Adrenal gland (tissue), 12 donors: ENCODE results near the gene FRRS1L. TPM values are rescaled to one million over a fixed set of nuclear protein-coding genes. Genes with fewer than 3 reads are reported as not detected.
A peak's percentile ranks its signal among the peaks of the same experiment; 100 is the strongest.

Source experiments
- DNase-seq, 7 donors: peaks; one replicate each; pipeline ENCODE4 v3.0.0-alpha.2; 2019 to 2020
- H3K27ac ChIP-seq, 5 donors: fragments of 200-600 bp; sonication (generic) in 4 of 5; 1 replicate in 3 of 5; 2 replicates in 2 of 5; pipeline versions ENCODE4 v1.5.1 to v1.8.0; 2016 to 2020; ENCODE audit warnings: mild to moderate bottlenecking in 1 of 5
- H3K27me3 ChIP-seq: fragments of 200-600 bp; 2 replicates; pipeline ENCODE4 v1.8.0; 2021
- H3K36me3 ChIP-seq, 2 donors: fragments of 200-600 bp; replicated peaks in 1 of 2; 1 replicate in 1 of 2; 2 replicates in 1 of 2; pipeline versions ENCODE4 v1.5.1 to v1.8.0; 2018 to 2022
- H3K4me1 ChIP-seq, 2 donors: fragments of 200-600 bp; replicated peaks in 1 of 2; 1 replicate in 1 of 2; 2 replicates in 1 of 2; pipeline versions ENCODE4 v1.5.1 to v1.8.0; 2018 to 2021
- H3K4me3 ChIP-seq, 4 donors: fragments of 200-600 bp; sonication (generic) in 3 of 4; one replicate each; pipeline ENCODE4 v1.5.1; 2016 to 2018
- H3K9me3 ChIP-seq, 3 donors: fragments of 200-600 bp; sonication (generic) in 1 of 3; replicated peaks in 1 of 3; 1 replicate in 2 of 3; 2 replicates in 1 of 3; pipeline versions ENCODE4 v1.5.1 to v1.8.0; 2016 to 2021
- CTCF ChIP-seq, 6 experiments: fragments of 450-650 bp in 4 of 6; fragments of 200-600 bp in 2 of 6; sonication (generic) in 1 of 6; IDR thresholded peaks; 1 replicate in 5 of 6; 2 replicates in 1 of 6; pipeline versions ENCODE4 v1.5.1 to v1.8.0; 2016 to 2021; ENCODE audit warnings: antibody characterized with exemption in 6 of 6, mild to moderate bottlenecking in 2 of 6, moderate library complexity in 1 of 6
- POLR2A ChIP-seq, 2 donors: fragments of 450-650 bp; IDR thresholded peaks; one replicate each; pipeline ENCODE4 v1.6.1; 2017; ENCODE audit warnings: antibody characterized with exemption in 2 of 2, mild to moderate bottlenecking in 2 of 2, moderate library complexity in 1 of 2
- WGBS, 4 donors: extraction: QIAGEN DNeasy Blood & Tissue Kit in 2 of 4; methylation state at CpG; one replicate each; pipeline versions ENCODE4 v1.1.5 to v1.1.7; 2013 to 2017; 5-methylcytosine and 5-hydroxymethylcytosine counted together
- intact Hi-C, 2 donors: fragments of 100-400 bp; cut with DNase I; formaldehyde crosslinking; loops; one replicate each; pipeline versions ENCODE4 v1.14.1 to v1.15.0; 2022 to 2023
- polyA plus RNA-seq, 3 donors: library from polyadenylated mRNA; stranded (reverse); fragments of 200-250 nt in 2 of 3; fragments of 350-450 nt in 1 of 3; fragmentation: Illumina TruSeq in 1 of 3; extraction: RNeasy Lipid Tissue Mini Kit (QIAGEN cat#74804) in 1 of 3; gene quantifications; one replicate each; pipeline ENCODE4 v1.2.3, GENCODE V29; 2013 to 2014
- total RNA-seq, 9 donors: library from RNA; depleted of rRNA in 4 of 9; stranded (reverse); fragments of >200 nt in 4 of 9; fragments of 120-200 nt in 1 of 9; fragmentation: NEBNext Ultra II Directional in 1 of 9; extraction: Animal tissue kit (Norgen Biotek cat#: 25700) in 1 of 9; gene quantifications; one replicate each; pipeline versions ENCODE4 v1.1.0 to v1.2.4, GENCODE V29; 2013 to 2023
- donor health status: healthy with polysubstance abuse.
- donor health status: Bipolar disorder and iron deficiency.
- donor health status: DM: yes; HTN: yes; CAD: no.
- donor health status: DM: no; HTN: no; CAD: no.
- donor health status: DM: no; HTN: no; CAD: no.
- donor health status: DM: yes; HTN: yes; CAD: no.

Gene FRRS1L
- total and polyA plus RNA-seq, 12 donors: 2.9 to 24.8 (median 14.8) TPM

- no peak overlapping the region for H3K4me3 ChIP-seq
- intact Hi-C loops: no loop called here
- H3K36me3 ChIP-seq: peaks cover 0 to 65% of the 10 kb centered on the region in 2 donors
- no peak overlapping the region for H3K27ac ChIP-seq
- 81 to 92% (median 91%) methylated on average over 3 of the region's 3 CpGs for WGBS, 4 donors
- H3K4me1 ChIP-seq: peaks cover 0 to 20% of the 10 kb centered on the region in 2 donors
- H3K9me3 ChIP-seq: no peaks in the 10 kb centered on the region
- H3K27me3 ChIP-seq: no peaks in the 10 kb centered on the region
- TF ChIP-seq POLR2A (IDR thresholded peaks at IDR 0.05) (no peak), CTCF (IDR thresholded peaks at IDR 0.05) (no peak)
- no peak for DNase-seq
Observed at GRCh38 chr9:109086221-109086620, 80.8 kb downstream of the FRRS1L start.

- Histone ChIP-seq H3K4me3 (no peak overlapping the region), H3K27ac (peak overlapping the region in 1 of 5 donors; percentile 43), H3K27me3 (no peaks in the 10 kb centered on the region), H3K4me1 (peaks cover 0 to 24% of the 10 kb centered on the region in 2 donors), H3K9me3 (no peaks in the 10 kb centered on the region), H3K36me3 (peaks cover 0 to 58% of the 10 kb centered on the region in 2 donors)
- DNase-seq: no peak
- intact Hi-C loops: no loop called here
- TF ChIP-seq POLR2A (IDR thresholded peaks at IDR 0.05) (no peak), CTCF (IDR thresholded peaks at IDR 0.05) (no peak)
Observed at GRCh38 chr9:109085510-109085909, 81.5 kb downstream of the FRRS1L start.

GRCh38 chr9:109083813-109084405, 83.1 kb downstream of the FRRS1L start:
- TF ChIP-seq POLR2A (IDR thresholded peaks at IDR 0.05): no peak
- TF ChIP-seq CTCF (IDR thresholded peaks at IDR 0.05): no peak
- Histone ChIP-seq H3K4me3 (no peak overlapping the region), H3K27me3 (no peaks in the 10 kb centered on the region), H3K9me3 (no peaks in the 10 kb centered on the region), H3K36me3 (peaks cover 0 to 58% of the 10 kb centered on the region in 2 donors), H3K4me1 (peaks cover 0 to 24% of the 10 kb centered on the region in 2 donors), H3K27ac (no peak overlapping the region)
- WGBS, 4 donors: 91 to 95% (median 94%) methylated on average over 4 of the region's 4 CpGs
- intact Hi-C loops: no loop called here
- no peak for DNase-seq

GRCh38 chr9:109083141-109083540, 83.9 kb downstream of the FRRS1L start:
- intact Hi-C loops: no loop called here
- Histone ChIP-seq H3K4me3 (no peak overlapping the region), H3K27ac (no peak overlapping the region), H3K27me3 (no peaks in the 10 kb centered on the region), H3K36me3 (peaks cover 0 to 61% of the 10 kb centered on the region in 2 donors), H3K4me1 (peaks cover 0 to 25% of the 10 kb centered on the region in 2 donors), H3K9me3 (no peaks in the 10 kb centered on the region)
- TF ChIP-seq CTCF (IDR thresholded peaks at IDR 0.05): no peak
- TF ChIP-seq POLR2A (IDR thresholded peaks at IDR 0.05): no peak
- no peak for DNase-seq
- 79 to 86% (median 83%) methylated on average over 7 of the region's 7 CpGs for WGBS, 4 donors
